HG02885 (cell line): ENCODE data around the gene DOCK7.
"Not testable (repeated sequence)": the region's sequence is repeated elsewhere in the genome, so short reads cannot be mapped to it uniquely, and the experiment has no call there.

ENCODE experiments used
- ATAC-seq: cut with Tn5 transposase; IDR thresholded peaks from one replicate; pipeline ENCODE4 v1.9.1; 2021; ENCODE audit warnings: mild to moderate bottlenecking; ENCODE audit not compliant: unreplicated experiment, poor library complexity

The DOCK7 gene

GRCh38 chr1:62613325-62613727 is 74.9 kb downstream of the DOCK7 start:
- ATAC-seq = peak; percentile 96

DNA sequence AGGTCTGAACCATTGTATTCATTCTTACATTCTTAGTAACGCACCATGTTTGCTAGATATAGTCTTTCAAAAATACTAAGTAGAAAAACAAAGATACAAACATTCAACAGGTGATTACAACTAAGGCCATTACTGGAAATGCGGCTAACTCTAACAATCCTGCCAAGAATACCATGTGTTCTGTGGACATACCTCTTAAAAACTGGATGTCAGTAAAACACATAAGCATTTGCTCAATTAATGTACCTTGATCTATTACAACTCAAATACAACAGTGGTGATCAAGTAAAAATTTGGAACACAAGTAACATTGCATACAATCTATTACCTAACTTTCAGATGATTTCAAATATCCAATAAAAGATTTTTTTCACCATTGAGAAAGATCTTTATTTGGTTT is 75.4 kb downstream of the DOCK7 start:
- ATAC-seq = no peak

GRCh38 chr1:62610588-62610987 is 77.6 kb downstream of the DOCK7 start:
- not testable (repeated sequence) for ATAC-seq

DNA sequence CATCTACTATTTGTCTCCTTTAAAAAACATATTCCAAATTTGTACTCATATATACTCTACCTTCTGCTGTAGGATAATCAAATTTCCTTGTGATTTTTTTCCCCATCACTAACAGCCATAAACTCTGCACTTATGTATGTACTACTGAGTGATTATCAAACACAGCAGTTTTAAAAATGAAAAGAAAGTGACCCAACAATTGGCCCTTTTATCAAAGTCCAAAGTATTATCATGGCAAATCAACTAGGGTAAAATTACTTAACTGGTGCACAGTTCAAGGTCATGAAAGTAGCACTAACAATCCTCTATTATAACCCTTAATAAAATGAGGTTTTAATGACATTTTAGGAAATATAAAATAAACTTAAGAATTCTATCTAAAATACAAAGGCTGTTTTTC is 79.3 kb downstream of the DOCK7 start:
- no peak for ATAC-seq

- no peak for ATAC-seq
Observed at GRCh38 chr1:62601457-62601856, 86.7 kb downstream of the DOCK7 start.

DNA sequence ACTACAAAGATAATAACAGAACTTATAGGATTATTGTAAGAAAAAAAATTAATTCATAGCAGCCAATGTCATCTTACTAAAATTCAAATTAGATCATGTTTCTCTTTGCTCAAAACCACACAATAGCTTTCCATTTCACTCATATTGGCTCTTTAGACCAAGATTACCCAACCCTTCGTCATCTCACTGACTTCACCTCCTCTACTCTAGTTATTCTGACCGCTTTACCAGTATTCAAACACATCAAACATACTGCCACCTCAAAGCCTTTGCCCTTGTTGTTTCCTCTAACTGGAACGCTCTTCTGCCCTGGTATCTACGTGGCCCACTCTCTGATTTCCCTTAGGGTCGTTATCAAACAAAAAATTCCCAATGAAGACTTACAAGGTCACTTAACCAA is 89.1 kb downstream of the DOCK7 start:
- ATAC-seq = no peak

DNA sequence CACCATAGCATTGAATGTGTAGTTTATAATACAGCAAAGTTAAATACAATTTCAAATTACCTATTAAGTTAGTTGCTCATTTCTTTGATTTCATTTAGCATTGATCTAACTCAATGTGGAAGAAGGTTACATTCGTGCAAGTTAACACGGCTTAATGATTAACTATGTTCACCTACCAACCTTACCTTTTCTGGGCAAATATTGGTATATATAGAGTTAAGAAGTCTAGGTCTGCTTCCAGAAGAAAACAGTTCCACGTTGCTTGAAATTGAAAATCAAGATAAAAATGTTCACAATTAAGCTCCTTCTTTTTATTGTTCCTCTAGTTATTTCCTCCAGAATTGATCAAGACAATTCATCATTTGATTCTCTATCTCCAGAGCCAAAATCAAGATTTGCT is 90.9 kb downstream of the DOCK7 start, which contains the start of gene ANGPTL3:
Gene ANGPTL3, plus strand, starts transcription at position 240 of the 400 bp plus-strand sequence. Its CDS starts 47 bp downstream, at position 287.
- ATAC-seq = no peak

DNA sequence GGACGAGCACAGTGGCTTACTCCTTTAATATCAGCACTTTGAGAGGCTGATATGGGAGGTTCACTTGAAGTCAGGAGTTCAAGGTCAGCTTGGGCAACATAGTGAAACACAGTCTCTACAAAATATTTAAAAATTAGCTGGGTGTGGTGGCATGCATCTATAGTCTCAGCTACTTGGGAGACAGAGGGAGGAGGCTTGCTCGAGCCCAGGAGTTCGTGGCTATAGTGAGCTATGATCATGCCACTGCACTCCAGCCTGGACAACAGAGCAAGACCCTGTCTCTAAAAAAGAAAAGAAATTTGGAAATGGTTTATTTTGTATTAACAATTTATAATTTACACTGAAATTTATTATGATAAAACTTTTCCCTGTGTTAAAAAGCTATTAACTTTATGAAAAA is 92.5 kb downstream of the DOCK7 start:
- ATAC-seq = no peak

DNA sequence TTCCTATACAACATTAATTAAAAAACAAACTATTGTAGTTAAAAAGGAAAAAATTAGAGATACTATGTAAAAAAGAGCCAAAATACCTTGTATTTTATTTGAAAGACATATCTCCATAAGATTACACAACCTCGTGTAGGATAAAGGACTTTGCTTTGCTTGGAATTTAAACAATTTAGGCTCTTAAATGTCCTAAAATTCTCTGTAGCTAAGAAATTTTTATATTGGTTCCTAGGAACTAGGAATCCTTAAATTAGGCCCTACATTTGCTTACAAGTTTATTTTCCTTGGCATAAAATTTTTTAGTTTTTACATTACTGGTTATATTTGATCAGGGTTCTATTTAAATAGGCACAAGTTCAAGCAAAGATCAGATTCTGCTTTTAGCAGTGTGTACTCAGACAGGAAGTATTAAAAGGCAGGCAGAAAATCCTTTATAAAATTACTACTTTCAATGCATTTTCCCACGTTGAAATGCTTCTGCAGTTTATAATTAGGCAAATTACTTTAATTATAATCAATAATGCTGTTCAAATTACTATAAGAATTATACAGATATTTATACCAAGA is 94.3 kb downstream of the DOCK7 start:
- ATAC-seq = no peak

DNA sequence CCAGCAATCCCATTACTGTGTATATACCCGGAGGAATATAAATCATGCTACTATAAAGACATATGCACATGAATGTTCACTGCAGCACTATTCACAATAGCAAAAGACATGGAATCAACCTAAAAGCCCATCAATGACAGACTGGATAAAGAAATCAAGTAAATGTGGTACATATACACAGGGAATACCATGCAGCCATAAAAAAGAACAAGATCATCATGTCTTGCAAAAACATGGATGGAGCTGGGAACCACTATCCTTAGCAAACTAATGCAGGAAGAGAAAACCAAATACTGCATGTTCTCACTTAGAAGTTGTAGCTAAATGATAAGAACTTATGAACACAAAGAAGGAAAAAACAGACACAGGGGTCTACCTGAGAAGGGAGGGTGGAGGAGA is 97.2 kb downstream of the DOCK7 start:
- ATAC-seq = no peak

DNA sequence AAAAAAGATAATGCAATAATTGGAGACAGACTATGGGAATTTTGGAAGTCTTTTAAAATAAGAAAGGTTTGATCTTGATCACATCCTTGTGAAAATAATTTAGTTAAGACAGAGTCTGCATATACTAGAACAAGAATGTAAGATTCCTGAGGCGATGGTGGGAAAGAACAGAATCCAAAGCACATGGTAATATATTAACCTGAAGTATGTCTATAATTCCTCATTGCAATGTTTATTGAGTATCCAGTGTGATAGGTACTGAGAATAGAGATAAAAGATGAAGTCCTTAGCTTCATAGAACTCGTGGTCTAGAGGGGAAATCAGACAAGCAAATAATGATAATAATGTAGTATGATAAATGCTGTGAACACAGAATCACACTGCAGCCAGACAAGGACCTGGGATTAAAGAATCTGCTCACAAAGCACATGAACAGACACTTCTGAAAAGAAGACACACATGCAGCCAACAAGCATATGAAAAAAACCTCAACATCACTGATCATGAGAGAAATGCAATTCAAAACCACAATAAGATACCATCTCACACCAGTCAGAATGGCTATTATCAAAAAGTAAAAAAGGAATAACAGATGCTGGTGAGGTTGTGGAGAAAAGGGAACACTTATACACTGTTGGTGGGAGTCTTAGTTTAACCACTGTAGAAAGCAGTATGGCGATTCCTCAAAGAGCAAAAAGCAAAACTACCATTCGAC is 97.8 kb downstream of the DOCK7 start:
- ATAC-seq = no peak

DNA sequence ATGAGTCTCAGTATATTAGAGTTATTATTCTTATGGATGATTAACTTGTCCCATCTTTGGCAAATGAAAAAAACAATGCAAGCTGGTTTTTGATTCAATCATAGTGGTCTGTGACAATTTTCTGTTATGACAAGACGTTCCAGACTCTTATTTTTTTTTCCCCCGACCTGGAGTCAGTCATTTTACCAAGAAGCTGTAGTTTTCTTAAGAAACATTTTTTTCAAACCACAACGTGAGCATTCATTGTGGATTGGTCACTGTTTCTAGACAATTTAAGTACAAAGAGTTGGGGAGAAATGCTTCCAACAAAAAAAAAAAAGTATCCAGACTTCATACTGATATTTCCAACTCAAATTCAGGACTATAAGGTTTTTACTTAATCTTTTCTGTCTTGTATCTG is 98.9 kb downstream of the DOCK7 start:
- ATAC-seq = no peak

- ATAC-seq = no peak
Observed at GRCh38 chr1:62588000-62588399, 100.2 kb downstream of the DOCK7 start.

- no peak for ATAC-seq
Observed at GRCh38 chr1:62585469-62586155, 102.6 kb downstream of the DOCK7 start.

DNA sequence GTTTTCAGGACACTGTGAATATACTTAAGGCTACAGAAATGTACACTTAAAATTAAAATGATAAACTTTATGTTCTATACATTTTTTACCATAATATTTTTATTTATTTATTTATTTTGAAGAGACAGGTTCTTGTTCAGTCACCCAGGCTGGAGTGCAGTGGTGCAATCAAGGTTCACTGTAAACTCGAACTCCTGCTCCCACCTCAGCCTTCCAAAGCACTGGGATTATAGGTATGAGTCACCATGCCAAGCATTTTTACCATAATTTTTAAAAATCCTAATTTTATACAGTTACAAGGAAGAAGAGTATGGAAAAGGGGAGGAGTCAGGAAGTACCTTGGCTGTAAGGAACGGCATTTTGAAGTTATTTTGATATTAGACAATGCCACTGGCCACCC is 114.5 kb downstream of the DOCK7 start:
- ATAC-seq = no peak

DNA sequence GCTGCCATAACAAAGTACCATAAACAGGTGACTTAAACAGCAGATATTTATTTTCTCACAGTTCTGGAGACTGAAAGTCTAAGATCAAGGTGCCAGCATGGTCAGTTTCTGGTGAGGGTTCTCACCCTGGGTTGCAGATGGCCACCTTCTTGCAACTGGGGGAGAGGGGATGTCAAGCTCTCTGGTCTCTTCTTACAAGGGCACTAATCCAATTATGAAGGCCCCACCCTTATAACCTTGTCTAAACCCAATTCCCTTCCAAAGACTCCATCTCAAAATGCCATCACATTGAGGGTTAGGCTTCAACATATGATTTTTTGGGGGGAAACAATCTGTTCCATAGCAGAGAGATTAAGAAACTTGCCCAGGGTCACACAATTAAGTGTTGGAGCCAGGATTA is 115.7 kb downstream of the DOCK7 start:
- ATAC-seq = no peak

GRCh38 chr1:62571517-62571916 is 116.7 kb downstream of the DOCK7 start:
- ATAC-seq = not testable (repeated sequence)

- ATAC-seq = not testable (repeated sequence)
Observed at GRCh38 chr1:62567926-62568325, 120.3 kb downstream of the DOCK7 start.

DNA sequence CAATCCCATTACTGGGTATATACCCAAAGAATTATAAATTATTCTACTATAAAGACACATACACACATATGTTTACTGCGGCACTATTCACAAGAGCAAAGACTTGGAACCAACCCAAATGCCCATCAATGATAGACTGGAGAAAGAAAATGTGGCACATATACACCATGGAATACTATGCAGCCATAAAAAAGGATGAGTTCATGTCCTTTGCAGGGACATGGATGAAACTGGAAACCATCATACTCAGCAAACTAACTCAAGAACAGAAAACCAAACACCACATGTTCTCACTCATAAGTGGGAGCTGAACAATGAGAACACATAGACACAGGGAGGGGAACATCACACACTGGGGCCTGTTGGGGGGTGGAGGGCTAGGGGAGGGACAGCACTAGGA is 121.0 kb downstream of the DOCK7 start:
- not testable (repeated sequence) for ATAC-seq

DNA sequence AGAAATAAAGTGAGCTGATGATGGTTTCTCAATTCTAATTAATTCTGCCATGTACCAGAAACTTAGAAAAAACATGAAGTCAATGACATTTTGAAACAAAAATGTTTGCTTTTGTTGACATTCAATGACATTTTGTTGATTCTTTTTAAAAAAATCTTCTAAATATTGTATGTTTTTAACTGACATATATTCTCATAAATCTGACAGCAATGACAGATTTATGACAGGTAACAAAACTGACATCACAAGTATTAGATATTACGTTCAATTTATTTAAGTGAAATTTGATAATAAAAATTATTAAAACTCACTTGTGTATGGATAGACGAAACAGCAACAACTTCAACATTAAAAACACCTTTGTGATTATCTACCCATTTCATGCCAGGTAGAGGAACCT is 126.9 kb downstream of the DOCK7 start:
- ATAC-seq = no peak

GRCh38 chr1:62544570-62544969 is 143.6 kb downstream of the DOCK7 start:
- ATAC-seq = no peak

DNA sequence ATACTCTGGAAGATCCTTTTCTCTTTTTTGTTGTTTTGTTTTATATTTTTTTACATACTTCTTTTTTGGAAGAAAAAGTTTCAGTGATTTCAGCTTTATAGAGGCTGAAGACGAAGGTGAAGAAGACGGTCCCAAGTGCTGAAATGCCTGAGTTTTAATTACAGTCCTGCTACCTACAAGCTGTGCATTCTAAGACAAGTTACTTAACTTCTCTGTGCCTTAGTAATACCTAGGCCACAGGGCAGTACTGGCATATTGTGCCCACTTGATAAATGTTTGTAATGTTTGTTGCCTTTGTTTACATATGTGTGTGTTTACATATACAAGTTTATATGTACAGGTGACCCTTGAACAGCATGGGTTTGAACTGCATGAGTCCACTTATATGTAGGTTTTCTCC is 147.1 kb downstream of the DOCK7 start:
- no peak for ATAC-seq
